DMS79 treated with DMSO at 0.1 percent for 48 hours (cell line): Measurements from ENCODE around the gene RSF1.
A peak's percentile ranks its signal among the peaks of the same experiment; 100 is the strongest.
"Not testable (repeated sequence)": the region's sequence is repeated elsewhere in the genome, so short reads cannot be mapped to it uniquely, and the experiment has no call there.

Source experiments
- DNase-seq: peaks from one replicate; lab custom pipeline; 2025; lab: John Stamatoyannopoulos, UW

RSF1 gene

DNA sequence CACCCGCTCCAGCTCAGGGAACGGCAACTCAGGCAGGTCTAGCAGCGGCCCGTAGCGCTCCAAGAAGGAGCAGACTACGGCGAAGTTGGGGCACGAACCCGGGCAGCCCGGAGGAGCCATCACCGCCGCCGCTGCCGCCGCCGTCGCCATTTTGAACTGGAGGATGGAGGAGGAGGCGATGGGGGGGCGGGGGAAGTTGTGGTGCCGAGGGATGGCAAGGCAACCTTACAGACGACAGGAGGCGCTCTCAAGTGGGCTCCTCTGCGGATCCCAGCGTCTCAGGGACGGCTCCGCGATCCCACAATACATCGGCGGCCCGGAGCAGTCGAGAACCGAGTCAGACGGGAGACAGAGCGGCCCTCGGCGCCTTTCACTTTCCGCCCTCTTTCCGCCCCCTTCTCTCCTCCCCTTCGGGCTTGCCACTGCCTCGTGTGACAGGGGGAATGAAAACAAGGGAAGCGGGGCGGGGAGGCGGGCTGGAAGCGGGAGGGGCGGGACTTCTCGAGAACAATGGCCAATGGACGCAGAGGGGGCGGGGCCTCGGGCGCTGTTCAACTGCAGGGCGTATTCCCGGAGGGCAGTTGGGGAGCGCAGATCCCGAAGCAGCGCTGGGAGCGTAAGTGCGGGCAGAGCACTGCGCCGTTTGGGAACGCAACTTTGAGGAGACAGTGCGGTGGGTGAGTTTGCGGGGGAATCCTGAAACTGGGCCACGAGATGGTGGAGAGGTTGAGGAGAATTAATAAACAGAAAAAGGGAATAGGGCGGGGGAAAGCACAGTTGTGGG is at the start of gene RSF1, which contains the start of gene AAMDC:
Gene RSF1, minus strand, starts transcription at position 158 of the 784 bp plus-strand sequence. Its CDS starts 8 bp downstream, at position 150.
Gene AAMDC, plus strand, starts transcription at position 580 of the 784 bp plus-strand sequence. CDS start 21,353 bp downstream, outside the sequence.
- peak; percentile 98 for DNase-seq

DNA sequence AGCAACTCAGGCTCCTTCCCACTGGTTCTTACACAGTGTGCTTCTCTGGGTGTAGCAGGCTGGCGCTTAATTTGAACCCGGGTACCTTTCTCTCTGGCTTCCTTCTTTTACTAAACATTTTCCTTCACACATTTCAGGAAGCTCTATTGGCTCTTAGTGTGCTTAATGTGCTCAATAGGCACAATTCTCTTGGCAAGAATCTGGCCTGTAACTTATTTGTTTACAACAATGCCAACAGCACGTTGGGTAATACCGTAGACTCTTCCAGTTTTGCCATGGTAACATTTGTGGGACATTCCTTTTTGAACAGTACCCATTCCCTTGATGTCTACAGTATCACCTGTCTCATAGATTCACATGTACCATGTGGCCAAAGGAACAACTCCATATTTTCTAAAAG is 48.2 kb upstream of the RSF1 start:
- no peak for DNase-seq

- DNase-seq = no peak
Measured at GRCh38 chr11:77866336-77866735, 45.8 kb upstream of the RSF1 start.

DNA sequence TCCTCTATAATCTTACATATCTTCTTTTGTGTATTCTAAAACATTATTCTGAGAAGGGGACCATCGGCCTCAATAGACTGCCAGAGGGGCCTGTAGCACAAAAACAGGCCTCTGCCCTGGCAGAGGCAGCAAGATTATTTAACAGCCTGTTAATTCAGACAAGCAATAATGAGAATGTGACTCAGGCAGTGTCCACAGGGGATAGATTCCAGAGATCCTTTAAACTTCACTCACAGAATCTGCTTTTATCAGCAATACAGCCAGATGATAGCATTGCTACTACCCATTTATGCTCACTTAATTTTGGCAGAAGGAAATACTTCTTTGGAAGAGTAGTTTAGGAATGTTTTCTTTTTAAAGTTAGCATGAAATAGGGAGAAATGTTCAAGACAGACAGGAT is 45.3 kb upstream of the RSF1 start:
- DNase-seq = no peak

DNA sequence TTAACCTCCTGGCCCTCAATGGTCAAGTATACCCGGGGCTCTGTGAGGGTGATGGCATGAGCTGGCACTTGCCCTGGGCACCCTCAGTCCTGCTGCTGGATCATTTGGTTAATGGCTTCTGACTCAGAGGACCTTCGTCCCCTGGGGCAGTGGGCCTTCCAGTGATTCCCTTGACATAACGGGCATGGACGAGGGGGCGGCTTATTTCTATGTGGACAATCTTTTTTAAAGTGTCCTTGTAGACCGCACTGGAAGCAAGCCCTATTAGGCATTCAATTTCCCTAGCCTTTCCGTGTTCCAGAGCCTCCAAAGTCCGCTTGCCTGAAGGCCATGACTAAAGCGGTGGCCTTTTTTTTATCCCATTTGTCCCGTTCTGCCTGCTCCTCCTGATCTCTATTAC is 40.9 kb upstream of the RSF1 start:
- DNase-seq = not testable (repeated sequence)

DNA sequence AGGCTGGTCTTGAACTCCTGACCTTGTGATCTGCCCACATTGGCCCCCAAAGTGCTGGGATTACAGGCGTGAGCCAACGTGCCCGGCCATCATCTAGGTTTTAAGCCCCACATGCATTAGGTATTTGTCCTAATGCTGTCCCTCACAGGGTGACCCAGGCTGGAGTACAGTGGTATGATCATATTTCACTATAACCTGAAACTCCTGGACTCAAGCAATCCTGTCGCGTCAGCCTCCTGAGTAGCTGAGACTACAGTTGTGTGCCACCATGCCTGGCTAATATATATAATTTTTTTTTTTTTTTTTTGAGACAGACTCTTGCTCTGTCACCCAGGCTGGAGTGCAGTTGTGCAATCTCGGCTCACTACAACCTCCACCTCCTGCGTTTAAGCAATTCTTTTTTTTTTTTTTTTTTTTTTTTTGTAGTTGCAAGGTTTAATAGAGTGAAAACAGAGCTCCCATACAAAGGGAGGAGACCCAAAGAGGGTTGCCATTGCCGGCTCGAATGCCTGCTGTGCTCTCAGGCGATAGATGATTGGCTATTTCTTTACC is 37.5 kb upstream of the RSF1 start:
- DNase-seq = not testable (repeated sequence)

DNA sequence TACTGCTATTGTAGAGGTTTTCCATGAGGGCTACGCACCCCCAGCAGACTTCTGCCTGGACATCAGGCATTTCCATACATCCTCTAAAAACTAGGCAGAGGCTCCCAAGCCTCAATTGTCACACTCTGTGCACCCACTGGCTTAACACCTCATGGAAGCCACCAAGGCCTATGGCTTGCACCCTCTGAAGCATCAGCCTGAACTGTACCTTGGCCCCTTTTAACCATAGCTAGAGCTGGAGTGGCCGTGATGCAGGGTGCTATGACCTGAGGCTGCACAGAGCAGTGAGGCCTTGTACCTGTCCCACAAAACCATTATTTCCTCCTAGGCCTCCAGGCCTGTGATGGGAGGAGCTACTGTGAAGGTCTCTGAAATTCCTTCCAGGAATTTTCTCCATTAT is 34.3 kb upstream of the RSF1 start:
- DNase-seq = no peak

DNA sequence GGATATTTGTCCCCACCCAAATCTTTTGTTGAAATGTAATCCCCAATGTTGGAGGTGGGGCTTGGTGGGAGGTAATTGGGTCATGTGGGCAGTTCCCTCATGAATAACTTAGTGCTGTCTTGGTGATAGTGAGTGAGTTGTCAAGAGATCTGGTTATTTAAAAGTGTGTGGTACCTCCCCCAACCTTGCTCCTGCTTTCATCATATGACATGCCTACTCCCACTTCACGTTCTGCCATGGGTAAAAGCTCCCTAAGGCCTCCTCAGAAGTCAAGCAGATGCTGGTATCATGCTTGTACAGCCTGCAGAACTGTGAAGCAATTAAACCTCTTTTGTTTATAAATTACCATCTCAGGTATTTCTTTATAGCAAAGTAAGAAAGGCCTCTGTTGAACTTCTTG is 31.0 kb upstream of the RSF1 start:
- DNase-seq = no peak

DNA sequence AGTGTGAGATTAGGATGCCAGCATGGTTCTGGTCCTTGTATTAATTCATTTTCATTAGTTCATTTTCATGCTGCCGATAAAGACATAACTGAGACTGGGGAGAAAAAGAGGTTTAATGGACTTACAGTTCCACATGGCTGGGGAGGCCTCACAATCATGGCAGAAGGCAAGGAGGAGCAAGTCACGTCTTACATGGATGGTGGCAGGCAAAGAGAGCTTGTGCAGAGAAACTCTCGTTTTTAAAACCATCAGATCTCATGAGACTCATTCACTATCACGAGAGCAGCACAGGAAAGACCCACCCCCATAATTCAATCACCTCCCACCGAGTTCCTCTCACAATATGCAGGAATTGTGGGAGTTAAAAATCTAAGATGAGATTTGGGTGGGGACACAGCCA is 23.2 kb upstream of the RSF1 start:
- DNase-seq = not testable (repeated sequence)

GRCh38 chr11:77842441-77843121 is 22.1 kb upstream of the RSF1 start:
- DNase-seq = no peak

DNA sequence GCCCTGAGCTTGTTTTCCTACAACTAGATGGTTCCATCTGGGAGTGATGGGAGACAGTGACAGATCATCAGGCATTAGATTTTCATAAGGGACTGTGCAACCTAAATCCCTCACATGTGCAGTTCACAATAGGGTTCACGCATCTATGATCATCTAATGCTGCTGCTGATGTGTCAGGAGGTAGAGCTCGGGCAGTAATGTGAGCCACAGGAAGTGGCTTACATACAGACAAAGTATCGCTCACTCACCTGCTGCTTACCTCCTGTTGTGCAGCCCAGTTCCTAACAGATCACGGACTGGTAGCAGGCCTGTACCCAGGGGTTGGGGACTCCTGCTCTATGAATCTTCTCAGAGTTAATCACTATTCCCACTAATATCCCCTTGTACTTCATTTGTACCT is 12.8 kb upstream of the RSF1 start:
- DNase-seq = no peak

DNA sequence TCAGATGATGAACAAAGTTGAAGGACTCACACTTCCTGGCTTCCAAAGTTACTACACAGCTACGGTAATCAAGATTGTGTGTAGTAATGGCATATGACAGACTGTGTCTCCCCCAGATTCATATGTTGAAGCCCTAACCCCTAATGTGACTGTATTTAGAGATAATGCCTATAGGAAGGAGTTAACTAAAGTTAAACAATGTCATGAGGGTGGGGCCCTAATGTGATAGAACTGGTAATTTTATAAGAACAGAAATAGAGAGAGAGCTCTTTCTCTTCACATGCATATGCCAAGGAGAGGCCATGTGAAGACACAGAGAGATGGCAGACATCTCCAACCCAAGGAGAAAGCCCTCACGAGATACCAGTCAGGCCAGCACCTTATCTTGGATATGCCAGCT is 8.4 kb upstream of the RSF1 start:
- DNase-seq = no peak

DNA sequence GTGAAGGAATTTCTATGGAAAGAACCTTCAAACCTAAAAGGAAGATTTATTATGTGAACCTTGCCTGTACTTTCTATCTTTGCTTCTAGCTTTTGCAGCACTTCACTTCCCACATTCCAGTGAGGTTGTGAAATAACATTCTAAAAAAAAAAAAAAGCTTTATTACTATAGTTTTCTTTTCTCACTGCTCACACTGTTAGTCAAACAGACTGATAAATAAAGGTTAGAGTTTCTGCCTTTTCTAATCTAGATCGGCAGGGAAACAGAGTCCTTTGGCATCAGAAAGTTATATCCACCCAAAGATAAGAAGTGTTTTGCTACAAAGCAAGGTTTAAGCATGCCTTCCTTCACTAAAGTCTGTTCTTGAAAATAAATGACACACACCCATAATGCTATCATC is 3.3 kb upstream of the RSF1 start:
- no peak for DNase-seq

DNA sequence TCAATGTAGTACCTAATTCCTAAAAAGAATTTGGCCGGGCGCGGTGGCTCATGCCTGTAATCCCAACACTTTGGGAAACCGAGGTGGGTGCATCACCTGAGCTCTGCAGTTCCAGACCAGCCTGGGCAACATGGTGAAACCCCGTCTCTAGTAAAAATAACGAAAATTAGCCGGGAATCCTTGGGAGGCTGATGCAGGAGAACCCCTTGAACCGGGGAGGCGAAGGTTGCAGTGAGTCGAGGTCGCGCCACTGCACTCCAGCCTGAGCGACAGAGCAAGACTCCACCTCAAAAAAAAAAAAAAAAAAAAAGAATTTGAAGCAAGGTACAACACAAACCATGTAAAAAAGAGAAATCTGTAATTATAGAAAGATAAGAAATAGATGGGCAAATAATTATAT is 1.6 kb upstream of the RSF1 start:
- DNase-seq = not testable (repeated sequence)

- no peak for DNase-seq
Measured at GRCh38 chr11:77821349-77821851, 878 bp upstream of the RSF1 start.

GRCh38 chr11:77819921-77820564 is 479 bp downstream of the RSF1 start:
- DNase-seq = peak; percentile 58

DNA sequence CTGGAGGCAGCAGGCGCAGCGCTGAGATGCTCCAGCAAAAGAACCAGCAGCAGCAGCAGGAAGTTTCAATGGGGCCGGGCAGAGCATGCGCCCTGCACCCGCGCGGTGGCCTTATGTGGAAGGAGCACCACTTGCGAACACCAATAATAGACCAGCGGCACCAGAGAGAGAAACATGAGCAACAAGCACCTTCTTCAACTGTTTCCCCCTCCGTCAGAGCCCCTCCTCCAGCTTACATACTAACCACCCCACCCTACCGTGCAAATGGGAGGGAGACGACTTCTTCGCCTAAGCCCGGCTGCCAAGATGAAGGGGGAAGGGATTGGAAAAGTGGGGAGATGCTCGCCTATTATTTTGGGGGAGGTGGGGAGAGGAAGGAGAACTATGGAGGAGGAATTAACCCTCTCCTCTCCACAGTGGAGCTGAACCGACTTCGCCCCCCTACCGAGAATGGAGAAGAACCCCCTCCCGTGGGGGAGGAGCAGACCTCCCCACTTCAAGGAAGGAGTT is 1.1 kb downstream of the RSF1 start:
- DNase-seq = peak; percentile 95

DNA sequence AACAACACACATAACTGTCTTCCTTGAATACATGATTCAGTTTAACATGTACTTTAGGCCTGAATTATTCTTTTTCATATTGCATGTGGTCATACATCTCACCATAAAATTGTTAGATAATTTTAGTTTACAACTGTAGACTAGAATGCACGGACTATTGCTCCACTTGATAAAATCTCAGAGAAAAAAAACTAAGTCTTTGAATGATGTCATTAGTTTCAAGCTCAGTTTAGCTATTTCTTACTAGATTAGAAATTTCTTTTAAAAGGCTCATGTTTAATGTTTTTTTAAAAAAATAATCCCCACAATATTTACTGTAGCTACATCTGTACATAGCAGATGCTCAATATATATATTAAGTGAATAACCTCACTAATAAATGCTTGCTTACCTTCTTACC is 5.1 kb downstream of the RSF1 start:
- no peak for DNase-seq

DNA sequence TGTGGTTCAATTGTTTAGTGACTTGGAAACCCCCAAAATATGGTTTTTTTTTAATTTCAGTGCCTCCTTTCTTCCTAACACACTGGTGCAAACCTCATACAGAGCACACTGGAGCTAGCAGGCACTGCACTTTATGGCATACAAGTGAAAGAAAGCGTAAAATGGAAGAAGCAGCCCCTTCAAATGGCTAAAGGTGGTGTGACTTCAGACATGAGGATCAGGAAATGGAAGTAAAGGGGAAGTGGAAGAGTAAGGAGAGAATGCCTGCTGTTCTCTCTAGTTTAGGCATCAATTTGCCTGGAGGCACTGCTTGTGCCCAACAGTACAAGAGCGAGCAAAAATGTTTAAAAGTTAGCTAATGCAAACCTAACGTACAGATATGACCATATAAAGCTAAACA is 5.7 kb downstream of the RSF1 start:
- DNase-seq = no peak

- no peak for DNase-seq
Measured at GRCh38 chr11:77813256-77813655, 7.3 kb downstream of the RSF1 start.

DNA sequence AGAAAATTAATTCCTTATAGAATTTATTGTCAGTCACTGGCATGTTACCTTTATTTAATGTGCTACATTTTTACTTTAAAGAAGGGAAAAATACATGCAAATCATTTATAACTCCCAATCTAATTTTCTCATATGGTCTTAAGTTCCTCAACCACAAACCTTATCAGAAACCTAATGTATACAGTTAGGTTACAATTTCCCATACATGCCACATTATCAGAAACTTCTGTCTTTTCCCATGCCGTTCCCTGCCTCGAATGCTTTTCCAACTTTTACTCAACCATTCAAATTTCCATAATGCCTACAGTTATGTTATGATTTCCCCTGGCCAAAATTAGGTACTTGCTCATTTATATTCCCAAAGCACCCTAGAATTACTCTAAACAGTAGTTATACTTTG is 13.5 kb downstream of the RSF1 start:
- no peak for DNase-seq

DNA sequence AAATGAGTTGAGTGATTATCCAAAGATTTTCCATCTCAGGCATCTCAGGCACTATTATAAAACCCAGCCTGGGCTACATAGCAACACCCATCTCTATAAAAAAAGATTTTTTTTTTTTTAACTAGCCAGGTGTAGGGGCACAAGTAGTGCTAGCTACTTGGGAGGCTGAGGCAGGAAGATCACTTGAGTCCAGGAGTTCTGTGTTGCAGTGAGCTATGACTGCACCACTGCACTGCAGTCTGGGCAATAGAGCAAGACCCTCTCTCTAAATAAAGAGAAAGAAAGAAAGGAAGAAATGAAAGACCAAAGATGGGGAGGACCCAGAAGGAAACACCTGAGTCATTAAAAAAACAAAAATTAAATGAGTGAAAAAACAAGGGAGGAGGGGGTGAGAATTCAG is 14.1 kb downstream of the RSF1 start:
- no peak for DNase-seq
